GM12891 (cell line): ENCODE measurements around the gene C15orf40. TPM values are rescaled to one million over a fixed set of nuclear protein-coding genes. Genes with fewer than 3 reads are reported as not detected.
A peak's percentile ranks its signal among the peaks of the same experiment; 100 is the strongest.
"Not testable (repeated sequence)": the region's sequence is repeated elsewhere in the genome, so short reads cannot be mapped to it uniquely, and the experiment has no call there.

ENCODE experiments used
- DNase-seq: peaks from one replicate; pipeline ENCODE4 v3.0.0; 2011; ENCODE audit warnings: low spot score; ENCODE audit not compliant: insufficient read length
- FAIRE-seq: peaks from 2 replicates; lab custom pipeline; 2011; peaks lifted over from hg19 to GRCh38; lab: Jason Lieb, UNC
- PAX5 ChIP-seq: IDR thresholded peaks from 2 replicates; pipeline ENCODE4 v1.6.1; 2011; ENCODE audit warnings: low read length, moderate library complexity, mild to moderate bottlenecking; ENCODE audit not compliant: insufficient read depth, severe bottlenecking
- POLR2A ChIP-seq: IDR thresholded peaks from 2 replicates; pipeline ENCODE4 v1.6.1; 2011; ENCODE audit warnings: low read depth, low read length, control low read depth
- POLR2AphosphoS5 ChIP-seq: IDR thresholded peaks from 2 replicates; pipeline ENCODE4 v1.6.1; 2011; ENCODE audit warnings: low read depth, low read length, control low read depth
- POU2F2 ChIP-seq: IDR thresholded peaks from 2 replicates; pipeline ENCODE4 v1.6.1; 2011; ENCODE audit warnings: low read depth, mild to moderate bottlenecking, control low read depth, low read length, moderate library complexity
- SPI1 ChIP-seq: IDR thresholded peaks from 2 replicates; pipeline ENCODE4 v1.6.1; 2011; ENCODE audit warnings: low read depth, low read length, control low read depth
- TAF1 ChIP-seq: IDR thresholded peaks from 2 replicates; pipeline ENCODE4 v1.6.1; 2011; ENCODE audit warnings: low read depth, low read length, control low read depth
- polyA plus RNA-seq: library from polyadenylated mRNA; unstranded; fragments of >200 nt; gene quantifications from one replicate; pipeline ENCODE4 v1.2.1, GENCODE V29; 2012; ENCODE audit warnings: low read depth, missing spikeins, inconsistent platforms; ENCODE audit not compliant: missing spikeins

The C15orf40 gene
- polyA plus RNA-seq: 28.7 TPM

- peak; percentile 76 for TF ChIP-seq TAF1
- TF ChIP-seq POU2F2: peak; percentile 34; the same call in 1 of the 2 replicates
- TF ChIP-seq PAX5: no peak
- peak; percentile 70 for TF ChIP-seq POLR2A
- no peak; the same call in 1 of the 2 replicates for TF ChIP-seq SPI1
- TF ChIP-seq POLR2AphosphoS5: peak; percentile 90
- peak; percentile 83 for FAIRE-seq
- peak; percentile 87 for DNase-seq
These were observed at the start of gene C15orf40 for GRCh38 chr15:83011271-83012075. Gene C15orf40 (minus strand): TSS chr15:83011639. CDS start chr15:83011607, 32 bp downstream.

GRCh38 chr15:83057696-83058376 is 46.4 kb upstream of the C15orf40 start:
- no peak for FAIRE-seq
- DNase-seq: no peak
- TF ChIP-seq SPI1 (no peak), POLR2AphosphoS5 (no peak), PAX5 (no peak), POU2F2 (no peak), TAF1 (no peak), POLR2A (no peak)

GRCh38 chr15:83057002-83057401 is 45.6 kb upstream of the C15orf40 start:
- TF ChIP-seq SPI1: no peak
- no peak for TF ChIP-seq POLR2A
- no peak for TF ChIP-seq TAF1
- TF ChIP-seq PAX5: no peak
- DNase-seq (no peak), FAIRE-seq (no peak)

DNA sequence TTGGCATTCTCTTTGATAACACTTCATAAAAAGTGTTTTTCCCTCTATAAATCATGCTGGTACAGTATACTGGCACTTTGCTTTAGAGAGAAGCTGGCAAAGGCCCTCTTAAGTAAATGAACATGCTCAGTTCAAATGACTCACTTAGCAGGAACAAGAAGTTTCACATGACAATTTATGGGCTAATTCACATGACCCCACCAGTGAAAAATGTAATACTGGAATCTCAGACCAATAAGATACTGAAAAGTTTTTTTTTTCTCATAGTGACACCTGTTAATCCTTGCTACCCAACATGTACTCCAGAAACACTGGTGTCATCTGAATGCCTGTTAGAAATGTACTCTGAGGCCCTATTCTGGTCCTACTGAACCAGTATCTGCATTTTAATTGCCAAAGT is 41.7 kb upstream of the C15orf40 start:
- FAIRE-seq (peak; percentile 33), DNase-seq (no peak)
- TF ChIP-seq TAF1 (no peak), POU2F2 (no peak), SPI1 (no peak), PAX5 (no peak), POLR2A (no peak)

DNA sequence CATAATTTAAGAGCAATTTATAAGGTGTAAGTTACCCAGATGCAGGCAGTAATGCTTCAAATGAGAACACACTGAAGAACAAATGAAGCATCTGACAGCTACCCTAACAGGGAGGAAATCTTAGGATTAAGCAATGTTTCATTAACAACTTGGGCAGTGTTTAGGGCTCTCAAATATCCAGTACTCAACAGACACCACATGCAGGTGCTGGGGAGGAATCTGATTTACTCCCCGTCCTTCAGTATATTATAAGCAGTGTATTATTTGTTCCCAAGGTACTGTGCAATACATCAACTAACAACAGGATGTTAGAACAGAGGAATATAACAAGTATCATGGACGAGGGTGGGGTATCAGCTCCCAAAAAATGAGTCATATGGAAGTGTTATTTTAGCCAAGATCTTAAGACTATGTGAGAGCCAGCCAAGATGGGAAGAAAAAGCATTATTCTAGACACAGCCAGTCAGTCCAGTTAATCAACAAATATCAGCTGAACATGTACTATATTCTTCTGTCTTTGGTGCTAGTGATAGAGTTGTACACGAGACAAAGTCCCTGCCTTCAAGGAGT is 35.2 kb upstream of the C15orf40 start:
- TF ChIP-seq PAX5 (no peak), POLR2AphosphoS5 (no peak), POU2F2 (no peak), TAF1 (no peak), POLR2A (no peak), SPI1 (no peak)
- FAIRE-seq (peak; percentile 41), DNase-seq (no peak)

DNA sequence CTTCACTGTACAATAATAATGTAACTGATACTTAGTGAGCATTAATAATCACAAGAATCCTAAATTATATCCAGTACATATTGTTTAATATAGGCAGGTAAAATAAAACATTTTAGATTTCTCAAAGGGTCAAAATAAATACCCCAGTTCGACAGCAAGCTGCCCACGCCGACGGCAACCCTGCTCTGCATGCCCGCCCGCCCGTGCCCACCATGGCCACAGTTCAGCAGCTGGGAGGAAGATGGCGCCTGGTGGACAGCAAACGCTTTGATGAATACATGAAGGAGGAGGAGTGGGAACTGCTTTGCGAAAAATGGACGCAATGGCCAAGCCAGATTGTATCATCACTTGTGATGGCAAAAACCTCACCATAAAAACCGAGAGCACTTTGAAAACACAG is 32.7 kb upstream of the C15orf40 start:
- TF ChIP-seq POLR2A (no peak), PAX5 (no peak), POU2F2 (no peak), SPI1 (no peak), POLR2AphosphoS5 (no peak)
- DNase-seq (no peak), FAIRE-seq (no peak)

GRCh38 chr15:83039206-83039605 is 27.8 kb upstream of the C15orf40 start:
- FAIRE-seq: no peak
- TF ChIP-seq POLR2A (no peak), PAX5 (no peak), SPI1 (no peak), POU2F2 (no peak), TAF1 (no peak), POLR2AphosphoS5 (no peak)
- DNase-seq: no peak

DNA sequence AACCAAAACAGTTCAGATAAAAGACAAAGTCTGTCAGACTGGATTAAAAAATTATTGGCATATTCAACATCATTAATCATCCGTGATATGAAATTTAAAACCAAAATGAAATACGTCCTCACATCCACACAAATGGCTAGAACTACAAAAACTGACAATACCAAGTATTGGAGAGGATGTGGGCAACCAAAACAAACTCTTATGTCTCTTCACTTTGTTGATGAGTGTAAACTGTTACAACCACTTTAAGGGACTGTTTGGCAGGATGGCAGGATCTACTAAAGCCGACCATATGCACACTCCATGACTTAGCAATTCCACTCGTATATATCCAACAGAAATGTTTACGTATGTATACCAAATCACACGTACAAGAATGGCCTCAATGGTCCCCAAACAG is 24.8 kb upstream of the C15orf40 start:
- no peak for FAIRE-seq
- TF ChIP-seq POU2F2 (no peak), POLR2A (no peak), TAF1 (no peak), PAX5 (no peak), POLR2AphosphoS5 (no peak), SPI1 (no peak)
- no peak for DNase-seq

DNA sequence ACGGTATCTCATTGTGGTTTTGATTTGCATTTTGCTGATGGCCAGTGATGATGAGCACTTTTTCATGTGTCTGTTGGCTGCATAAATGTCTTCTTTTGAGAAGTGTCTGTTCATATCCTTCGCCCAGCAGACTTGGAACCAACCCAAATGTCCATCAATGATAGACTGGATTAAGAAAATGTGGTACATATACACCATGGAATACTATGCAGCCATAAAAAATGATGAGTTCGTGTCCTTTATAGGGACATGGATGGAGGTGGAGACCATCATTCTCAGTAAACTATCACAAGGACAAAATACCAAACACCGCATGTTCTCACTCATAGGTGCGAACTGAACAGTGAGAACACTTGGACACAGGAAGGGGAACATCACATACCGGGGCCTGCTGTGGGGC is 19.8 kb upstream of the C15orf40 start:
- FAIRE-seq, DNase-seq: not testable (repeated sequence)

GRCh38 chr15:83030021-83030420 is 18.6 kb upstream of the C15orf40 start:
- no peak for TF ChIP-seq POLR2AphosphoS5
- TF ChIP-seq POLR2A: no peak
- TF ChIP-seq PAX5: no peak
- no peak for TF ChIP-seq TAF1
- TF ChIP-seq SPI1: no peak
- TF ChIP-seq POU2F2: no peak
- FAIRE-seq: no peak
- no peak for DNase-seq
